H1 (cell line): Measurements from ENCODE around the gene VPS51. TPM values are rescaled to one million over a fixed set of nuclear protein-coding genes. Genes with fewer than 3 reads are reported as not detected.

Source experiments
- CTCF ChIA-PET: fragments of 300-600 bp; sonication (Branson Sonifier 250); formaldehyde crosslinking; loops from one replicate; lab custom pipeline; 2021; ENCODE audit not compliant: partially characterized antibody; lab: Charles Lee
- POLR2A ChIA-PET: fragments of 300-600 bp; sonication (Branson Sonifier 250); formaldehyde crosslinking; loops from one replicate; lab custom pipeline; 2021; ENCODE audit warnings: inconsistent platforms; ENCODE audit not compliant: partially characterized antibody; lab: Charles Lee
- DNase-seq, 2 experiments: peaks; one replicate each; pipeline versions ENCODE4 v3.0.0 to v3.0.0-alpha.2; 2010 to 2022; ENCODE audit warnings: low spot score in 2 of 2, low read depth in 1 of 2, mixed read lengths in 1 of 2
- FAIRE-seq: peaks from 2 replicates; lab custom pipeline; 2011; peaks lifted over from hg19 to GRCh38; lab: Jason Lieb, UNC
- H2AFZ ChIP-seq: 2 replicates; pipeline ENCODE4 v1.8.1; 2012; ENCODE audit warnings: low read length, inconsistent platforms
- H2AK5ac ChIP-seq: 2 replicates; pipeline ENCODE4 v1.6.1; 2013; ENCODE audit warnings: low read depth, low read length
- H2BK120ac ChIP-seq: replicated peaks from 2 replicates; pipeline ENCODE3; 2013; ENCODE audit warnings: low read depth, low read length, inconsistent platforms
- H2BK12ac ChIP-seq: 2 replicates; pipeline ENCODE4 v1.6.1; 2013; ENCODE audit warnings: low read depth, low read length
- H2BK15ac ChIP-seq: 2 replicates; pipeline ENCODE4 v1.6.1; 2013; ENCODE audit warnings: low read length
- H2BK20ac ChIP-seq: 2 replicates; pipeline ENCODE4 v1.6.1; 2013; ENCODE audit warnings: low read length
- H2BK5ac ChIP-seq: 2 replicates; pipeline ENCODE4 v1.6.1; 2013; ENCODE audit warnings: low read depth, low read length
- H3K14ac ChIP-seq: 2 replicates; pipeline ENCODE4 v1.6.1; 2013; ENCODE audit warnings: inconsistent platforms; ENCODE audit not compliant: insufficient read length
- H3K18ac ChIP-seq: 2 replicates; pipeline ENCODE4 v1.6.1; 2013; ENCODE audit warnings: low read length; ENCODE audit errors: extremely low read depth
- H3K23ac ChIP-seq: 2 replicates; pipeline ENCODE4 v1.6.1; 2013; ENCODE audit warnings: inconsistent platforms; ENCODE audit not compliant: insufficient read length
- H3K23me2 ChIP-seq: 2 replicates; pipeline ENCODE4 v1.6.1; 2013; ENCODE audit warnings: low read depth, low read length
- H3K27ac ChIP-seq: 2 replicates; pipeline ENCODE4 v1.6.1; 2011; ENCODE audit warnings: low read depth, low read length, inconsistent platforms
- H3K27me3 ChIP-seq, 4 experiments: replicated peaks in 1 of 4; 1 replicate in 1 of 4; 2 replicates in 3 of 4; pipeline versions ENCODE4 v1.6.1 to v1.8.1; 2011 to 2013; ENCODE audit warnings: low read length in 3 of 4, mild to moderate bottlenecking in 3 of 4, inconsistent platforms in 2 of 4, mixed read lengths in 2 of 4, moderate library complexity in 1 of 4; ENCODE audit not compliant: control insufficient read depth in 3 of 4, insufficient read depth in 3 of 4; ENCODE audit errors: extremely low read depth in 1 of 4
- H3K36me3 ChIP-seq, 4 experiments: 2 replicates each; pipeline versions ENCODE4 v1.6.1 to v1.8.1; 2011 to 2013; ENCODE audit warnings: mild to moderate bottlenecking in 4 of 4, low read length in 3 of 4, moderate library complexity in 2 of 4, control low read depth in 1 of 4, inconsistent platforms in 1 of 4; ENCODE audit not compliant: insufficient read depth in 4 of 4, control insufficient read depth in 2 of 4
- H3K4ac ChIP-seq: replicated peaks from 2 replicates; pipeline ENCODE3; 2013; ENCODE audit warnings: low read length, low read depth, mixed read lengths, inconsistent platforms; ENCODE audit not compliant: insufficient read length
- H3K4me1 ChIP-seq, 4 experiments: replicated peaks in 1 of 4; 1 replicate in 1 of 4; 2 replicates in 3 of 4; pipeline versions ENCODE4 v1.6.1 to v1.8.1; 2011 to 2013; ENCODE audit warnings: low read length in 3 of 4, inconsistent platforms in 2 of 4, mixed read lengths in 1 of 4; ENCODE audit not compliant: insufficient read depth in 4 of 4, control insufficient read depth in 3 of 4
- H3K4me2 ChIP-seq, 2 experiments: 2 replicates each; pipeline versions ENCODE4 v1.6.1 to v1.8.1; 2011 to 2013; ENCODE audit warnings: low read depth in 2 of 2, low read length in 2 of 2, control low read depth in 1 of 2, inconsistent platforms in 1 of 2, mild to moderate bottlenecking in 1 of 2; ENCODE audit not compliant: insufficient read depth in 1 of 2
- H3K4me3 ChIP-seq, 4 experiments: fragments of 200-600, 300-600 bp in 1 of 4; sonication (generic), shearing (Covaris generic), sonication (Bioruptor Twin) in 1 of 4; 2 replicates each; pipeline versions ENCODE4 v1.5.1 to v1.8.1; 2011 to 2016; ENCODE audit warnings: low read length in 4 of 4, low read depth in 3 of 4, control low read depth in 2 of 4, inconsistent platforms in 2 of 4, mild to moderate bottlenecking in 2 of 4, mixed read lengths in 1 of 4, moderate library complexity in 1 of 4; ENCODE audit not compliant: insufficient read depth in 2 of 4; ENCODE audit errors: extremely low read depth in 1 of 4
- H3K56ac ChIP-seq: replicated peaks from 2 replicates; pipeline ENCODE3; 2013; ENCODE audit warnings: low read depth, mild to moderate bottlenecking, mixed read lengths, low read length, inconsistent platforms; ENCODE audit not compliant: insufficient read length
- H3K79me1 ChIP-seq: 2 replicates; pipeline ENCODE4 v1.6.1; 2013; ENCODE audit warnings: low read depth, low read length, control low read depth
- H3K79me2 ChIP-seq, 2 experiments: 2 replicates each; pipeline versions ENCODE4 v1.6.1 to v1.8.1; 2012 to 2013; ENCODE audit warnings: low read length in 2 of 2, mild to moderate bottlenecking in 2 of 2, inconsistent platforms in 1 of 2; ENCODE audit not compliant: insufficient read depth in 2 of 2, control insufficient read depth in 1 of 2
- H3K9ac ChIP-seq, 4 experiments: replicated peaks in 1 of 4; 1 replicate in 1 of 4; 2 replicates in 3 of 4; pipeline versions ENCODE4 v1.6.1 to v1.8.1; 2011 to 2013; ENCODE audit warnings: low read depth in 3 of 4, low read length in 3 of 4, control low read depth in 2 of 4, mild to moderate bottlenecking in 2 of 4, moderate library complexity in 2 of 4, inconsistent platforms in 1 of 4; ENCODE audit errors: extremely low read depth in 1 of 4
- H3K9me3 ChIP-seq, 2 experiments: 2 replicates each; pipeline versions ENCODE4 v1.6.1 to v1.8.1; 2012 to 2013; ENCODE audit warnings: mild to moderate bottlenecking in 2 of 2, moderate library complexity in 2 of 2, control low read depth in 1 of 2, inconsistent platforms in 1 of 2, low read depth in 1 of 2, low read length in 1 of 2, mixed read lengths in 1 of 2; ENCODE audit not compliant: insufficient read depth in 2 of 2
- H4K20me1 ChIP-seq, 2 experiments: replicated peaks in 1 of 2; 2 replicates each; pipeline versions ENCODE3 to v1.8.1; 2011 to 2013; ENCODE audit warnings: inconsistent platforms in 2 of 2, low read length in 2 of 2, mild to moderate bottlenecking in 1 of 2; ENCODE audit not compliant: insufficient read depth in 2 of 2, control insufficient read depth in 1 of 2
- H4K5ac ChIP-seq: 2 replicates; pipeline ENCODE4 v1.6.1; 2013; ENCODE audit warnings: low read length, low read depth, mixed read lengths, inconsistent platforms; ENCODE audit not compliant: insufficient read length
- H4K8ac ChIP-seq: 2 replicates; pipeline ENCODE4 v1.8.0; 2013; ENCODE audit warnings: mild to moderate bottlenecking, moderate library complexity, low read length, inconsistent platforms; ENCODE audit not compliant: insufficient read depth; ENCODE audit errors: extremely low read depth
- H4K91ac ChIP-seq: replicated peaks from 2 replicates; pipeline ENCODE3; 2013; ENCODE audit warnings: low read length, mixed read lengths, inconsistent platforms; ENCODE audit not compliant: insufficient read length
- WGBS, 2 experiments: shearing (Covaris generic) in 1 of 2; methylation state at CpG; one replicate each; pipeline versions ENCODE4 v1.1.6 to v1.1.7; 2013 to 2015; ENCODE audit warnings: low lambda C conversion rate in 2 of 2, mixed read lengths in 2 of 2, inconsistent platforms in 1 of 2, low coverage in 1 of 2, missing lambda C conversion rate in 1 of 2; ENCODE audit not compliant: insufficient replicate concordance in 2 of 2, insufficient coverage in 1 of 2, insufficient read length in 1 of 2; ENCODE audit errors: extremely low coverage in 1 of 2, missing lambda C conversion rate in 1 of 2; 5-methylcytosine and 5-hydroxymethylcytosine counted together
- polyA plus RNA-seq, 7 experiments: library from polyadenylated mRNA; depleted of rRNA in 3 of 7; stranded (reverse) in 5 of 7; unstranded in 2 of 7; fragments of >200 nt in 5 of 7; fragments of 200-250 nt in 2 of 7; gene quantifications; 1 replicate in 5 of 7; 2 replicates in 1 of 7; 4 replicates in 1 of 7; pipeline versions ENCODE4 v1.2.1 to v1.2.3, GENCODE V29; 2011 to 2013; ENCODE audit warnings: missing spikeins in 2 of 7, mixed read lengths in 2 of 7
- total RNA-seq: library from RNA; stranded (reverse); fragmentation: NEBNext Ultra II Directional; extraction: Animal tissue kit (Norgen Biotek cat#: 25700); gene quantifications from 2 replicates; pipeline ENCODE4 v1.2.1, GENCODE V29; 2021

Gene VPS51
- total and polyA plus RNA-seq, 2 of the 8 experiments (the other 6 are each of a cell fraction or from before 2014, with no cell fraction given), result 97.4 to 142 TPM

DNA sequence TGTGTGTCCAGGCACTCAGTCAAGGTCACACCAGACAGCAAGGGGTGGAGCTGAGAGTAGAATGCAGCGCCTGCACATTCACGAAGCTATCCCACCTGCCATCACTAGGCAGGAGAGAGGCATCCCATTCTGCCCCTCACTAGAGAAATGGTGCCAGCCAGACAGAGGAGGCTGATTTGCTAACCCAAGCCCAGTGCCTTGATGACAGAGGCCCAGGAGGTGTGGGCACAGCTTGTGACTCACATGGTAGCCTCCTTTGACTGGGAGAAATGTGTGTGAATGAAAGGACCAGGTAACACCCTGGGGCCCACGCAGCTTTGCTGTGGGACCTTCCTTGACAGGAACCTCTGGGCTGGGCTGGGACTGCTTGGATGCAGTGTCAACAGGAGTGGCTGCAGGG lies 32.5 kb upstream of the VPS51 start:
- Histone ChIP-seq H2BK20ac (no peak overlapping the region), H3K9ac (no peak overlapping the region), H4K8ac (no peak overlapping the region), H4K20me1 (no peaks in the 10 kb centered on the region), H4K5ac (no peak overlapping the region), H2BK120ac (no peak overlapping the region), H3K56ac (no peak overlapping the region), H3K4me2 (no peak overlapping the region), H3K79me1 (no peaks in the 10 kb centered on the region), H3K23me2 (no peaks in the 10 kb centered on the region), H3K4ac (no peak overlapping the region), H3K79me2 (no peaks in the 10 kb centered on the region), H2AK5ac (no peak overlapping the region), H2BK15ac (no peak overlapping the region), H2AFZ (no peak overlapping the region), H3K14ac (no peak overlapping the region), H3K18ac (no peak overlapping the region), H4K91ac (peak overlapping the region; percentile 53), H3K4me1 (peaks cover 5 to 23% (median 17%) of the 10 kb centered on the region in 4 experiments), H3K27ac (no peak overlapping the region), H2BK5ac (no peak overlapping the region), H2BK12ac (no peak overlapping the region), H3K27me3 (no peaks in the 10 kb centered on the region; a peak in 1 of 7 replicates), H3K23ac (no peak overlapping the region), H3K9me3 (no peaks in the 10 kb centered on the region), H3K4me3 (no peak overlapping the region), H3K36me3 (no peaks in the 10 kb centered on the region)
- DNase-seq (no peak), FAIRE-seq (no peak)
- CTCF ChIA-PET, result interaction anchor here (1.1 to 2.2 kb wide), 8 partner anchors 13 to 198 kb away, joined by 3 to 10 read pairs (median 4); partner anchors contain the start of gene ARL2
- POLR2A ChIA-PET, result interaction anchor here (0.9 to 21.6 kb wide), 11 partner anchors 13 to 59 kb away, joined by 3 to 230 read pairs (median 4); partner anchors contain the start of genes FAU, MRPL49, SAC3D1 and TM7SF2
- 86% methylated on average over 3 of the region's 3 CpGs; no CpG with 5 or more reads in 1 of the 2 experiments for WGBS, 2 experiments
